OCI-LY1 (cell line): ENCODE data around the gene PCED1B.

Source experiments
- CTCF ChIP-seq: fragments of 200-600 bp; sonication (generic), shearing (Covaris generic); IDR thresholded peaks from 2 replicates; pipeline ENCODE4 v1.5.1; 2017; ENCODE audit warnings: mild to moderate bottlenecking, antibody characterized with exemption, low read length, moderate library complexity, mixed read lengths
- EZH2 ChIP-seq: fragments of 200-600 bp; sonication (generic), shearing (Covaris generic); IDR thresholded peaks from 2 replicates; pipeline ENCODE4 v1.8.0; 2017; ENCODE audit warnings: borderline replicate concordance, mixed run types, mild to moderate bottlenecking, antibody characterized with exemption, low read length, moderate library complexity, mixed read lengths

DNA sequence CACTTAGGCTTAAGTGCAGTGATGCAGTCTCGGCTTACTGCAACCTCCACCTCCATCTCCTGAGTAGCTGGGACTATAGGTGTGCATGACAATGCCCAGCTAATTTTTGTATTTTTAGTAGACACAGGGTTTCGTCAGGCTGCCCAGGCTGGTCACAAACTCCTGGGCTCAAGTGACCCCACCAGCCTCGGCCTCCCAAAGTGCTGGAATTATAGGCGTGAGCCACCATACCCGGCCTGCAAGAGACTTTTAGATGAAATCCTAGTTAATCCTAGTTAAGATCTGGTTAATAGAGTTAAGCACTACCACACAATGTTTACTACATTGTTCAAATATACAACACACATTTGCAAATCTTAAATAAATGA, 196.8 kb downstream of the PCED1B start:
- TF ChIP-seq CTCF: no peak
- TF ChIP-seq EZH2: no peak
